GM19023 (cell line): ENCODE measurements around the gene PIGN.
"Not testable (repeated sequence)": the region's sequence is repeated elsewhere in the genome, so short reads cannot be mapped to it uniquely, and the experiment has no call there.

Experiments
- ATAC-seq: cut with Tn5 transposase; IDR thresholded peaks from one replicate; pipeline ENCODE4 v1.9.1; 2021; ENCODE audit warnings: mild to moderate bottlenecking, moderate library complexity; ENCODE audit not compliant: unreplicated experiment

PIGN gene

GRCh38 chr18:62183578-62184195 is 3.2 kb downstream of the PIGN start:
- no peak for ATAC-seq

DNA sequence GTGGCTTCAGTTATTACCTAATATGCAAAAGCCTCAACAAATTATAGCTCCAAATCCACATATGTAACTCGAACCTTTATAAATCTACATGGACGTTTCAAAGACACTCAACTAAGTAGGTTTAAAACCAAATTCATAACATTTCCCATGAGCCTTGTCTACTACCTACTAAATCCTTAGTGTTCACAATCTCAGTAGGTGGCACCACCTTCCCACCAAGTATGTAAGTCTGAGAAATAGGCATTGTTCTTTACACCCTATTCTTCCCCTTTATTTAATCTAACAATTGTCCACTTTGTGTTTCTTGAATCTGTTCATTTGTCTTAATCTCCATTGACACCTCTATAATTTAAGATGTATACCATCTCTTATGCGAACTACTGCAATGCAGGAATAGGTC is 4.6 kb downstream of the PIGN start:
- no peak for ATAC-seq

DNA sequence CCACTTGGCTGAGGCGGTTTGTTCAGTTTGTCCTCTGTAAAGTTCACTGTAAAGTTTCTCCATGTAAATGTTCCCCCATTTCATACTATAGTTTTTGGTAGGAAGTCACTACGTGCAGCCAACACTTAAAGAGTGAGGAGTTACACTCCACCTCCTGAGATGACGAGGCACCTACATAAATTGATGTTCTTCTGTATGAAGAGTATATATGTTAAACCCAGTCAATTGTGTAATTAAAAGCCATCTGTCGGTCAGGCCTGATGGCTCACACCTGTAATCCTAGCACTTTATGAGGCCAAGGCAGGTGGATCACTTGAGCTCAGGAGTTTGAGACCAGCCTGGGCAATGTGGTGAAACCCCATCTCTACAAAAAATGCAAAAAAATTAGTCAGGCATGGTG is 7.6 kb downstream of the PIGN start:
- no peak for ATAC-seq

DNA sequence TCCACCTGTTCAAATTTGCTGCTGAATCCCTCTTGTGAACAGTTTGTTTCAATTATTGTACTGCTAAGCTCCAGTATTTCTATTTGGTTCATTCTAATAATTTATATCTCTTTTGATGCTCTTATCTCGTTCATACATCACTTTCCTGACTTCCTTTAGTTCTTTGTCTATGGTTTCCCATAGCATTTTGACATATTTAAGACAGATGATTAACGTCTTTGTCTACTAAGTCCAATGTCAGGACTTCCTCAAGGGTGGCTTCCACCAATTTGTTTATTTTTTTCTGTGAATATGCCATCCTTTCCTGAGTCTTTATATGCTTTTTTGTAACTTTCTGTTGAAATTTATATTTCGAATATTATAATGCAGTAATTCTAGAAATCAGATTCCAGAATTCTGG is 9.6 kb downstream of the PIGN start:
- no peak for ATAC-seq

GRCh38 chr18:62175521-62175920 is 11.3 kb downstream of the PIGN start:
- ATAC-seq, result no peak

DNA sequence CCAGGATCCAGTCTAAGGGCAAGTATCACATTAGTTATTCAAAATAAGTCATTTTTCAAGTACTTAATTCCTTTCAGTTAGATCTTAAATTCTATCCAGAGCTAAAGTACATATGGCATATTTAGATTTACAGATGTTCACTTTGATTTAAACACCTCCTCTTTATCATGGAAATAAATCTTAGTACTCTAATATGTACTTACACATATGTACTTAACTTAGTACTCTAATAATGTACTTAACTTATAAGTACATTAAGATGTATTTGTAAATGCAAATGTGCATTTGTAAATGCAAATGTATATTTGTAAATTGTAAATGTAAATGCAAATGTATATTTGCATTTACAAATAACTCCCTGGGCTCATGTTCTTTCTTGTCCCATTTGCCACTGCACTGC is 14.6 kb downstream of the PIGN start:
- ATAC-seq, result no peak

GRCh38 chr18:62170857-62171256 is 16.0 kb downstream of the PIGN start:
- no peak for ATAC-seq

DNA sequence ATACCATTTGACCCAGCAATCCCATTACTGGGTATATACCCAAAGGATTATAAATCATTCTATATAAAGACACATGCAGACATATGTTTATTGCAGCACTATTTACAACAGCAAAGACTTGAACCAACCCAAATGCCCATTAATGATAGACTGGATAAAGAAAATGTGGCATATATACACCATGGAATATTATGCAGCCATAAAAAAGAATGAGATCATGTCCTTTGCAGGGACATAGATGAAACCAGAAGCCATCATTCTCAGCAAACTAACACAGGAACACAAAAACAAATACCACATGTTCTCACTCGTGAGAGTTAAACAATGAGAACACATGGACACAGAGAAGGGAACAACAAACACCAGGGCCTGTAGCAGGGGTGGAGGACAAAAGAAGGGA is 20.3 kb downstream of the PIGN start:
- not testable (repeated sequence) for ATAC-seq

GRCh38 chr18:62165583-62165982 is 21.3 kb downstream of the PIGN start:
- ATAC-seq, result no peak

DNA sequence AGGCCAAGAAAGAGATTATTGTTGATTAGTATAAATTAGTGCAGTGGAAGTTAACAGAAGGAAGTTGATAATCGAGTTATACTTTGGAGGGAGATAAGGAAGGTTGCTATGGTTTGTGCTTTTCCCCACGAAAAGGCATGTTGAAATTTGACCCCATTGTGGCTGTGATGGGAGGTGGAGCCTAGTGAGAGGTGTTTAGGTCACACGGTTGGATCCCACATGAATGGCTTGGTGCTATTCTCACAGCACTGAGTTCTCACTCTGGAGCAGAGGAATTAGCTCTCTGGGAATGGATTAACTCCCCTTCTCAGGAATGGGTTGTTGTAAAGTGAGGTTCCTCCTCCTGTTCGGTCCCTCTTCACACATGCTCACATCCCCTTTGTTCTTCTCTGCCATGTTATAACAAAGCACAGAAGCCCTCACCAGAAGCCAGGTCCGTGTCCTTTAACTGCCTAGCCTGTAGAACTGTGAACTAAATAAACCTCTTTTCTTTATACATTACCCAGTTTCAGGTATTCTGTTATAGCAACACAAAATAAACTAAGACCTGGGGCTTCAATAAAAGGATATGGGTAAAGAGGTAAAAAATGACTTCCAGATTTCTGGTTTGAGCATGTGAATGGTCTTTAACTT is 21.9 kb downstream of the PIGN start:
- ATAC-seq, result no peak

DNA sequence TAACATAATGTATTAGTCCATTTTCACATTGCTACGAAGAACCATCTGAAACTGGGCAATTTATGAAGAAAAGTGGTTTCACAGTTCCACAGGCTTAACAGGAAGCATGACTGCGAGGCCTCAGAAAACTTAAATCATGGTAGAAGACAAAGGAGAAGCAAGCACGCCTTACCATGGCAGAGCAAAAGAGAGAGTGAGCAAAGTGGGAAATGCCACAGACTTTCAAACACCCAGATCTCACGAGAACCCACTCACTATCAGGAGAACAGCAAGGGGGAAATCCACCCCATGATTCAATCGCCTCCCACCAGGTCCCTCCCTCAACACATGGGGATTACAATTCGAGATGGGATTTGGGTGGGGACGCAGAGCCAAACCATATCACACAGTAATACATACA is 22.5 kb downstream of the PIGN start:
- no peak for ATAC-seq

GRCh38 chr18:62157843-62158242 is 29.0 kb downstream of the PIGN start:
- no peak for ATAC-seq

GRCh38 chr18:62152844-62153243 is 34.0 kb downstream of the PIGN start:
- ATAC-seq, result no peak

DNA sequence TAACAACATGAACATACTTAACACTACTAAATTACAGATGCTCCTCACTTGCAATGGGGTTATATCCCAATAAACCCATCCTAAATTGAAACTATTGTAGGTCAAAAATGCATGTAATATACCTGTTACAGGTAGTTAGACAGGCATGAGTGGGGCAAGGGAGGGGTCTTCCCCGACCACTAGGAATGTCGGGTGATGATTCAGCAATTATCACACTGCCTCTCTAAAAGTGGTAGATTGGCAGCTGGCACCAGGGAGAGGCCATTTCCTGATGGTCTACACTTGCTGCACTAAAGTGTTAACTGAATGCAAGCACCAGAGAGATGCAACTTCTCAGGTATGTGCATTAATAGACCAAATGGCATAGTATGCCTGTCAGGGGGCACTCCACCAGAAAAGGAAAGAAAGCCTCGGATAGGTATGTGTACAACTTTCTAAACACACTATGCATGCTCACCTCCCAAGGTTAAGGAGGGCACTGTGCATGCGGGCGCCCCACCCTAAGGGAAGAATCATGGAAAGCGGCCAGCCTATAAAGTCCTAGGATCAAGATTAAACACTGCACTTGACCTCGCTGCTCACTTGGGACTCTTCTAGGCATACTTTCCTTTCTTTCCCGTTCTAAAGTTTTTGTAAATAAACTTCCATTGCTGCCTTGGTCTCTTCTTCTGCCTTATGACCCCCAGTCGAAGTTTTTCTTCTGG is 35.6 kb downstream of the PIGN start:
- no peak for ATAC-seq

- ATAC-seq, result no peak
These were observed 42.5 kb downstream of the PIGN start for GRCh38 chr18:62144338-62144737.

- ATAC-seq, result no peak
These were observed 46.6 kb downstream of the PIGN start for GRCh38 chr18:62140259-62140658.

DNA sequence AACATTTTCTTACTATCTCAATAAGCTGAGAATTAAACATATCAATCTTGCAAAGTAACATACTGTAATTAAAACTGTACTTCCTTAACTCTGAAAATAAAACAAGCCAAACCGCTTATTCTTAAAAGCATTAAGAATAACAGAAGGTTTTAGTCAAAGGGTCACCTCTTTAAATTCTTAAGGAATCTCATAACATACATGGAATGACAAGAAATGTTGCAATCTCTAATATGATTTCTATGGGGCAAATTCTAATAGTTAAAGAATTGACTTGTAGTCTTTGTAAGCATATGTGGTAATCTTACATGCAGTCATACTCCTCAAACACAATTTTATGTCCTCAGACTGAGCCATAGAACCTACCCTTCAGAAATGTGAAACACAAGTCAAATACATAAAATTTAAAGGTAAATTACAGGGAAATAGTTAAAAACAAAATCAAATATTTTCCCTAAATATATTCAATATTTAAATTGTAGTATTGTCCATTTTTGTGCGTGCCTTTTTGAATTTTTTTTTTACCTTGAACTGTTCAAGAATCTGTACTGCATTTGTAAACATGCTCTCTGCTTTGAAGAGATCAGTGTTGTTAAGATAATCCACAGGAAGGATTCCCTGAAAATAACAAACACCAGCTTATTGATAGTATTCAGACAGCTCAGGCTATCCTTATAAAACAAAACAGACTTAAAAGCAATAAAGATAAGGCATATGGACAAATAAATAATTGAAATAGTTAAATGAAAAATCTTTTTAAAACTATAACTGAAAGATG is 48.2 kb downstream of the PIGN start:
- ATAC-seq, result no peak

DNA sequence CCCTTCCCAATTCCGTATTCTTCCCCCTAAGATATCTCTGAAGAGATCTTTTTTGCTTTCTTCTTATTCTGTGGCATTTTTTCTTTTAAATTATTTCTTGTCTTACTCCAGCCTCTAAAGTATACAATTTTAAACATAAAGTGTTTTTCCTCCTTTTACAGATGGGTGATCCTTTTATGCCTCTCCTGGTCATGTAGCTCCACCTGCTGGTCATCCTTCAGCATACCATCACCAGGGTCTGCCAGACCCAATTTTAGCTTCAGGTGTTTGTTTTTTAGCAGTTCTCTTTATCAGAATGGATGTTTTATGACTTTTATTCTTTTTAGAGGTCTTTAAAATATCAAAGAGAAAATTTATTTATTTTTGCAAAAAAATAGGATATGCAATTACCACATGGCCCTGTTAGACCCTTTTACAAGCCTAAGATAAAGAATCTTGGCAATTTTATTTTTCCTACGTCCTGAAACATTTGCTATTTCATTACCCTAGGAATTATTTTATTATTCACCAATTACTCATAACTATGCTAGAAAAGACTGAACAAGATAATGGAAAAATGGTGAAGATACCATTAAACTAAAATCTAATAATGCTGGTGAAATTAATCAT is 55.5 kb downstream of the PIGN start:
- peak; percentile 71 for ATAC-seq

- ATAC-seq, result no peak
These were observed 58.7 kb downstream of the PIGN start for GRCh38 chr18:62128157-62128556.

DNA sequence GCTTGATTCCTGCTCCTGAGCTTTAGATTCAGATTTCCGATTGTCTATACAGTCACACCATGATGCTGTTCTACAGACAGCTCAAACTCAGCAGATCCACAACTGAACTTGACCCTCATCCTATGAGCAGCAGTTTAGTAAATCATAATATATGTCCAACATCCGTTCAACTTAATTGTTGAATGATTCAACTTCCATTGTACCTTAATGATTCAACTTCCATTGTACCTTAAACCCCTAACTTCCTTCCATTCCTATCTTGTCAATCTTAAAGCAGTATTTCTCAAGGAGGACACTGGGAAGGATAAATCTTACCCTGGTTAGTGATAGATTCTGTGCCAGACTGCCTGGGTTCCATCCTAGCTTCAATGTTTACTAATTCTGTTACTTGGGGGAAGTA is 60.1 kb downstream of the PIGN start:
- ATAC-seq, result no peak

DNA sequence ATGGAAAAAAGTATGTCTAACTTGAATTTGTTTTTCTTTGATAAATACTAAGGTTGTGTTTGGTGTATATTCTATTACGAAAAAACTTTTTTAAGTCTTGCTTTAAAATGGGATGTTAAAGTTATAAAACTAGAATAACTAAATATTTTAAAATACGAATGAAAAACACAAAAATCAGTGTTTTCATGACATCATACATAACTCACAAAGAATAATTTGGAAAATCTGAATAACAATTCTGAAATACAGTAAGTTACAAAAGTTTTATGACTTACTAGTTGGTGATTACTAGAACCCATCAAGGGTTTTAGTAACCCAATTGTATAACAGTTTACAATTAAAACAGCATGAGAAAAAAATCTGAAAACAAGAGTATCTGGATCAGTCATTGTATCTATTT is 61.2 kb downstream of the PIGN start:
- no peak for ATAC-seq
